Hematopoietic multipotent progenitor cell treated with erythropoietin and hydrocortisone succinate and interleukin-3 and kit ligand, for 17 days (in vitro differentiated cells): Measurements from ENCODE around the gene USP37.
A peak's percentile ranks its signal among the peaks of the same experiment; 100 is the strongest.
"Not testable (repeated sequence)": the region's sequence is repeated elsewhere in the genome, so short reads cannot be mapped to it uniquely, and the experiment has no call there.

Experiments
- DNase-seq: peaks from one replicate; pipeline ENCODE4 v3.0.0-alpha.2; 2015; ENCODE audit warnings: low spot score

The USP37 gene

GRCh38 chr2:218555527-218555926 lies 12.6 kb downstream of the USP37 start:
- no peak for DNase-seq

GRCh38 chr2:218554225-218554624 lies 13.9 kb downstream of the USP37 start:
- not testable (repeated sequence) for DNase-seq

GRCh38 chr2:218547978-218548377 lies 20.2 kb downstream of the USP37 start:
- no peak for DNase-seq

- DNase-seq: no peak
Observed at GRCh38 chr2:218547511-218547910, 20.6 kb downstream of the USP37 start.

- no peak for DNase-seq
Observed at GRCh38 chr2:218546012-218546411, 22.1 kb downstream of the USP37 start.

- DNase-seq: no peak
Observed at GRCh38 chr2:218540015-218540414, 28.1 kb downstream of the USP37 start.

- no peak for DNase-seq
Observed at GRCh38 chr2:218536804-218537494, 31.2 kb downstream of the USP37 start.

GRCh38 chr2:218529990-218530389 lies 38.2 kb downstream of the USP37 start:
- no peak for DNase-seq

- DNase-seq: not testable (repeated sequence)
Observed at GRCh38 chr2:218528409-218528808, 39.7 kb downstream of the USP37 start.

GRCh38 chr2:218523651-218524050 lies 44.5 kb downstream of the USP37 start:
- no peak for DNase-seq

- no peak for DNase-seq
Observed at GRCh38 chr2:218518876-218519275, 49.3 kb downstream of the USP37 start.

- no peak for DNase-seq
Observed at GRCh38 chr2:218517434-218518206, 50.5 kb downstream of the USP37 start.

- peak; percentile 46 for DNase-seq
Observed at GRCh38 chr2:218516614-218517013, 51.5 kb downstream of the USP37 start.

GRCh38 chr2:218513676-218514075 lies 54.5 kb downstream of the USP37 start:
- no peak for DNase-seq

- no peak for DNase-seq
Observed at GRCh38 chr2:218508299-218508698, 59.9 kb downstream of the USP37 start.

GRCh38 chr2:218505754-218506371 lies 62.3 kb downstream of the USP37 start:
- DNase-seq: no peak

- no peak for DNase-seq
Observed at GRCh38 chr2:218501665-218502064, 66.5 kb downstream of the USP37 start.

- no peak for DNase-seq
Observed at GRCh38 chr2:218500501-218501060, 67.6 kb downstream of the USP37 start.

- no peak for DNase-seq
Observed at GRCh38 chr2:218485986-218486667, 82.0 kb downstream of the USP37 start.

- no peak for DNase-seq
Observed at GRCh38 chr2:218482651-218483050, 85.5 kb downstream of the USP37 start.

GRCh38 chr2:218479595-218479994 lies 88.6 kb downstream of the USP37 start:
- DNase-seq: no peak

- no peak for DNase-seq
Observed at GRCh38 chr2:218478544-218478943, 89.6 kb downstream of the USP37 start.
